ENCODE measurements around the gene MYH3.

Gene MYH3

GRCh38 chr17:10664571-10664970, 7.5 kb upstream of the MYH3 start:
- DNase-seq (ENCODE audit: low read depth), result no peak
- H3K4me3 ChIP-seq (ENCODE audit: low read length), result no peak overlapping the region
- TF ChIP-seq CTCF (IDR thresholded peaks at IDR 0.05; ENCODE audit: insufficient read depth, low read depth, low read length, missing control alignments), result no peak

- no peak overlapping the region for H3K4me3 ChIP-seq (ENCODE audit: low read length)
- TF ChIP-seq CTCF (IDR thresholded peaks at IDR 0.05; ENCODE audit: insufficient read depth, low read depth, low read length, missing control alignments), result no peak
- no peak for DNase-seq (ENCODE audit: low read depth)
These were observed 6.1 kb upstream of the MYH3 start for GRCh38 chr17:10663231-10663630.

GRCh38 chr17:10661437-10661836, 4.3 kb upstream of the MYH3 start:
- H3K4me3 ChIP-seq (ENCODE audit: low read length), result no peak overlapping the region

GRCh38 chr17:10657879-10658278, 770 bp upstream of the MYH3 start:
- no peak for DNase-seq (ENCODE audit: low read depth)
- no peak overlapping the region for H3K4me3 ChIP-seq (ENCODE audit: low read length)
- no peak for TF ChIP-seq CTCF (IDR thresholded peaks at IDR 0.05; ENCODE audit: insufficient read depth, low read depth, low read length, missing control alignments)

More at GRCh38 chr17:10661437-10661836, 4.3 kb upstream of the MYH3 start:
- DNase-seq (ENCODE audit: low read depth), result no peak
- TF ChIP-seq CTCF (IDR thresholded peaks at IDR 0.05; ENCODE audit: insufficient read depth, low read depth, low read length, missing control alignments), result no peak

GRCh38 chr17:10653987-10654386, 3.1 kb downstream of the MYH3 start:
- no peak for TF ChIP-seq CTCF (IDR thresholded peaks at IDR 0.05; ENCODE audit: insufficient read depth, low read depth, low read length, missing control alignments)
- DNase-seq (ENCODE audit: low read depth), result no peak

GRCh38 chr17:10652984-10653659, 4.0 kb downstream of the MYH3 start:
- DNase-seq (ENCODE audit: low read depth), result no peak
- no peak for TF ChIP-seq CTCF (IDR thresholded peaks at IDR 0.05; ENCODE audit: insufficient read depth, low read depth, low read length, missing control alignments)
- H3K4me3 ChIP-seq (ENCODE audit: low read length), result no peak overlapping the region

More at GRCh38 chr17:10653987-10654386, 3.1 kb downstream of the MYH3 start:
- H3K4me3 ChIP-seq (ENCODE audit: low read length), result no peak overlapping the region

- no peak overlapping the region for H3K4me3 ChIP-seq (ENCODE audit: low read length)
- no peak for TF ChIP-seq CTCF (IDR thresholded peaks at IDR 0.05; ENCODE audit: insufficient read depth, low read depth, low read length, missing control alignments)
- DNase-seq (ENCODE audit: low read depth), result no peak
These were observed 5.2 kb downstream of the MYH3 start for GRCh38 chr17:10651927-10652326.

Measured in epithelial cell of esophagus (primary cell).